IMR-90 (cell line): ENCODE results near the gene REV3L.

ENCODE experiments used
- CTCF ChIP-seq: conservative IDR thresholded peaks from 2 replicates; pipeline ENCODE4 v1.5.1; 2012; ENCODE audit warnings: mild to moderate bottlenecking, low read depth, low read length, improper control_type of control experiment
- MAZ ChIP-seq: IDR thresholded peaks from 2 replicates; pipeline ENCODE4 v1.6.1; 2012; ENCODE audit warnings: low read depth, mild to moderate bottlenecking, low read length, improper control_type of control experiment, moderate library complexity, borderline replicate concordance
- POLR2A ChIP-seq: IDR thresholded peaks from 2 replicates; pipeline ENCODE4 v1.6.1; 2012; ENCODE audit warnings: mild to moderate bottlenecking, low read depth, low read length
- RAD21 ChIP-seq: IDR thresholded peaks from 2 replicates; pipeline ENCODE4 v1.6.1; 2012; ENCODE audit warnings: low read length, improper control_type of control experiment
- USF2 ChIP-seq: fragments of 150-350 bp; IDR thresholded peaks from 2 replicates; pipeline ENCODE4 v1.6.1; 2017; ENCODE audit warnings: mild to moderate bottlenecking, antibody characterized with exemption, low read length, low read depth

- TF ChIP-seq CTCF (no peak), MAZ (no peak), POLR2A (no peak), USF2 (no peak), RAD21 (no peak)
Observed at GRCh38 chr6:111307275-111307858, 175.7 kb downstream of the REV3L start.
